ENCODE measurements around the gene LRRC28. TPM values are rescaled to one million over a fixed set of nuclear protein-coding genes. Genes with fewer than 3 reads are reported as not detected.
A peak's percentile ranks its signal among the peaks of the same experiment; 100 is the strongest.

Gene LRRC28
- total RNA-seq, 1 experiment from 2014 or later: 28.4 TPM

- intact Hi-C loops (cut with micrococcal nuclease; ENCODE audit: unreplicated experiment): no loop called here
- H3K27ac ChIP-seq (ENCODE audit: low read depth, low read length, poor library complexity, severe bottlenecking): no peak overlapping the region
- BruUV-seq (replicated peaks): no TSS peak
- no peaks in the 10 kb centered on the region for H3K9me3 ChIP-seq (ENCODE audit: low read depth, low read length, poor library complexity, severe bottlenecking)
- CTCF ChIA-PET: no interaction called here
- H3K4me1 ChIP-seq (ENCODE audit: insufficient read depth, low read length, poor library complexity, severe bottlenecking): peaks cover 22% of the 10 kb centered on the region
- no peak for TF ChIP-seq EZH2 (IDR thresholded peaks at IDR 0.05; ENCODE audit: borderline replicate concordance, low read depth, low read length, poor library complexity, severe bottlenecking)
- H3K27me3 ChIP-seq (replicated peaks; ENCODE audit: insufficient read depth, low read depth, low read length, poor library complexity): no peaks in the 10 kb centered on the region
- peaks cover 4% of the 10 kb centered on the region for H3K36me3 ChIP-seq (ENCODE audit: insufficient read depth, low read length, poor library complexity, severe bottlenecking)
- peak; percentile 8 for DNase-seq (ENCODE audit: low spot score)
- H3K4me3 ChIP-seq (ENCODE audit: low read depth, low read length, poor library complexity, severe bottlenecking): peak overlapping the region; percentile 78
- POLR2A ChIA-PET (ENCODE audit: low non-redundant PET): no interaction called here
Measured at GRCh38 chr15:99248000-99248715, 3.1 kb upstream of the LRRC28 start.

- H3K4me3 ChIP-seq (ENCODE audit: low read depth, low read length, poor library complexity, severe bottlenecking): peak within 1 kb of the TSS; percentile 78
- H3K36me3 ChIP-seq (ENCODE audit: insufficient read depth, low read length, poor library complexity, severe bottlenecking): peaks cover 4% of the 10 kb centered on the region
- ChIA-PET CTCF (no interaction called here), POLR2A (ENCODE audit: low non-redundant PET) (no interaction called here)
- peak; percentile 95 for DNase-seq (ENCODE audit: low spot score)
- H3K9me3 ChIP-seq (ENCODE audit: low read depth, low read length, poor library complexity, severe bottlenecking): no peaks in the 10 kb centered on the region
- peaks cover 22% of the 10 kb centered on the region for H3K4me1 ChIP-seq (ENCODE audit: insufficient read depth, low read length, poor library complexity, severe bottlenecking)
- no TSS peak for BruUV-seq (replicated peaks)
- peak within 1 kb of the TSS; percentile 93 for H3K27ac ChIP-seq (ENCODE audit: low read depth, low read length, poor library complexity, severe bottlenecking)
- no peak for TF ChIP-seq CTCF (conservative IDR thresholded peaks at IDR 0.05; ENCODE audit: low read depth, low read length)
- TF ChIP-seq EZH2 (IDR thresholded peaks at IDR 0.05; ENCODE audit: borderline replicate concordance, low read depth, low read length, poor library complexity, severe bottlenecking): no peak
- no peaks in the 10 kb centered on the region for H3K27me3 ChIP-seq (replicated peaks; ENCODE audit: insufficient read depth, low read depth, low read length, poor library complexity)
- intact Hi-C loops (cut with micrococcal nuclease; ENCODE audit: unreplicated experiment): no loop called here
Measured at GRCh38 chr15:99249270-99249841, 1.9 kb upstream of the LRRC28 start, which contains the start of gene TTC23. Gene TTC23 (minus strand): TSS chr15:99249581. CDS start chr15:99228712, 20,869 bp downstream.

GRCh38 chr15:99250001-99250400, 1.3 kb upstream of the LRRC28 start:
- POLR2A ChIA-PET (ENCODE audit: low non-redundant PET): no interaction called here
- CTCF ChIA-PET: no interaction called here

More at GRCh38 chr15:99250001-99250400, 1.3 kb upstream of the LRRC28 start:
- intact Hi-C loops (cut with micrococcal nuclease; ENCODE audit: unreplicated experiment): no loop called here
- peak overlapping the region; percentile 78 for H3K4me3 ChIP-seq (ENCODE audit: low read depth, low read length, poor library complexity, severe bottlenecking)
- TF ChIP-seq EZH2 (IDR thresholded peaks at IDR 0.05; ENCODE audit: borderline replicate concordance, low read depth, low read length, poor library complexity, severe bottlenecking): no peak
- no peak for TF ChIP-seq CTCF (conservative IDR thresholded peaks at IDR 0.05; ENCODE audit: low read depth, low read length)
- no peaks in the 10 kb centered on the region for H3K36me3 ChIP-seq (ENCODE audit: insufficient read depth, low read length, poor library complexity, severe bottlenecking)
- no peaks in the 10 kb centered on the region for H3K9me3 ChIP-seq (ENCODE audit: low read depth, low read length, poor library complexity, severe bottlenecking)
- peaks cover 22% of the 10 kb centered on the region for H3K4me1 ChIP-seq (ENCODE audit: insufficient read depth, low read length, poor library complexity, severe bottlenecking)
- DNase-seq (ENCODE audit: low spot score): no peak
- BruUV-seq (replicated peaks): no TSS peak
- H3K27me3 ChIP-seq (replicated peaks; ENCODE audit: insufficient read depth, low read depth, low read length, poor library complexity): no peaks in the 10 kb centered on the region
- peak overlapping the region; percentile 93 for H3K27ac ChIP-seq (ENCODE audit: low read depth, low read length, poor library complexity, severe bottlenecking)
